GM18868 (cell line): ENCODE data around the gene LOXHD1.

ENCODE experiments used
- ATAC-seq: cut with Tn5 transposase; IDR thresholded peaks from one replicate; pipeline ENCODE4 v1.9.1; 2021; ENCODE audit warnings: mild to moderate bottlenecking, moderate library complexity; ENCODE audit not compliant: unreplicated experiment

Gene LOXHD1

DNA sequence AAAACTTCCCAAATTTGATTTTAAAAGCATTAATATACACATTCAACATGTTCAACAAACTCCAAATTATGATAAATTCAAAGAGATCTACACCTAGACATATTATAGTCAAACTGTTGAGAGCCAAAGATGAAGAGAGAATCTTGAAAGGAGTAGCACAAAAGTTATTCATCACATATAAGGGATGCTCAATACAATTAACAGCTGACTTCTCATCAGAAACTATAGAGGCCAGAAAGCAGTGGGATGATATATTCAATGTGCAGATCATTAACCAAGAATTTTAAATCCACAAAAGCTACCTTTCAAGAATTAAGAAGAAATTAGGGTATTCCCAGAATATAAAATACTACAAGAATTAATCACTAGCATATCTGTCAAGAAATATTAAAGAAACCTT, 75.4 kb downstream of the LOXHD1 start:
- no peak for ATAC-seq

DNA sequence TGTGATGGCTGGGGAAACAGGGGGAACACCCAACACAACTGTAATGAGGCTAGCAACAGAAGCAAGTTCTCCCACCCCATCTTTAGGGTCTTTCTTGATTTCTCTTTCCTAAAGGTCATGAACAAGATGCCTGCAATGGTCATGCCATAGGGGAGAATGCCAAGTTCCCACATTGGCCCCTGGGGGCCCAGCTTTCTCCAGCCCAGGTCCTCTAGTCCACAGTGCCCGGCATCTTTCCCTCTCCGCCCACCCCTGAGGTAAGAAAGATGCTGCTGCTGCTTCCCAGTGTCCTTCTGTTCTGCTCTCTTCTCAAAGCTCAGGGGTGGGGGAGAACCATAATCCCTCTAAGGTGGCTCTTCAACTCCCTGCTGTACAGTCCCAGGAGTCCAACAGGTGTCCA, 78.0 kb downstream of the LOXHD1 start:
- ATAC-seq: no peak

DNA sequence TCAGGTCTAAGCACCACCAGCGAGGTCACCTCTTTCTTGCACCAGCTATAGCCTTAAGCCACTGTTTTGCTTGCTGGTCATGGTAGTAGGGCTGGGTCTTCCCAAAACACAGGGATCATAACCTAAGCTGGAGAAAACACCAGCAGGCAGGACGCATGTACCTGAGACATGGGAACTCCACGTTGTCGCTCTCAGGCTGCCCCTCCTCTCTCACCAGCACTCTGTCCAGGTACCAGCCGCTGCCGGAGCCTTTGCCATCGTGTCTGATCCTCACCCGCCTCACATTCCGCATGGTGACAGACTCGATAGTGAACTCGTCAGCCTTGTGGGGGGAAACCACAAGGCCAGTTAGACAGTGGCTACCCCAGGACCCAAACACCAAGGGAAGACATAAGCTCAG, 79.5 kb downstream of the LOXHD1 start:
- no peak for ATAC-seq

DNA sequence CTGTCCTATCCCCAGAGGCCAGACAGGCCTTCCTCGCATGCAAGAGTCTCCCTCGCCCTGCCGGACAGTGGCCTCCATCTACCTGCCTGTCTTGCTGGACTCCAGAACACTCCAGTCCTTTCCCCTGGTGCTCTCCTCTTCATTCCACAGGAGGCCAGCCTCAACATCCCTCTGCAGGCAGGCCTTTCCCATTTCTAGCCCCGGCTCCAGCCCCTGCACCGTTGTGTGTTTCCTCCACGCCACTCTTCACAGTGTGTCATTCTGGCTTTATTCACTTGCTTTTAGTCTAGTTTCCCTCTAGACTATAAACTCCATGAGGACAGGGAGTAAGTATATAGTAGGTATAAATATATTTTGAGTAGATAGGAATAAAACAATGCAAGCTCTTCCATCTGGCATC, 81.2 kb downstream of the LOXHD1 start:
- no peak for ATAC-seq

DNA sequence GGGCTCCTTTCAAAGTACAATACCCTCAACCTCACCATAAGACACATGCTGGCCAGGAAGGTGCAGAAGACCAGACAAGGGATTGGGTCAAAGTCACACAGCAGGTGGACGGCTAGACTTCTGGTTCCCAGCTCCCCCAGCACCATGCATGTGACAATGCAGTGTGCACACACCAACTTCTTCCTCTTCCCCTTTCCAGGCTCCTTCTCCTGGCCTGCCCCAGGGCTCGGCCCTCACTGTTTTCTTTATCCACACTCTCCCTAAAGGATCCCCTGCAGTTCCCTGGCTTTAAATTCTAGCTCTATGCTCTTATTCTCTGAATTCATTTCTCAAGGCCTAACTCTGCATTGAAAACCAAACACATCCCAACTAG, 82.3 kb downstream of the LOXHD1 start:
- ATAC-seq: no peak

DNA sequence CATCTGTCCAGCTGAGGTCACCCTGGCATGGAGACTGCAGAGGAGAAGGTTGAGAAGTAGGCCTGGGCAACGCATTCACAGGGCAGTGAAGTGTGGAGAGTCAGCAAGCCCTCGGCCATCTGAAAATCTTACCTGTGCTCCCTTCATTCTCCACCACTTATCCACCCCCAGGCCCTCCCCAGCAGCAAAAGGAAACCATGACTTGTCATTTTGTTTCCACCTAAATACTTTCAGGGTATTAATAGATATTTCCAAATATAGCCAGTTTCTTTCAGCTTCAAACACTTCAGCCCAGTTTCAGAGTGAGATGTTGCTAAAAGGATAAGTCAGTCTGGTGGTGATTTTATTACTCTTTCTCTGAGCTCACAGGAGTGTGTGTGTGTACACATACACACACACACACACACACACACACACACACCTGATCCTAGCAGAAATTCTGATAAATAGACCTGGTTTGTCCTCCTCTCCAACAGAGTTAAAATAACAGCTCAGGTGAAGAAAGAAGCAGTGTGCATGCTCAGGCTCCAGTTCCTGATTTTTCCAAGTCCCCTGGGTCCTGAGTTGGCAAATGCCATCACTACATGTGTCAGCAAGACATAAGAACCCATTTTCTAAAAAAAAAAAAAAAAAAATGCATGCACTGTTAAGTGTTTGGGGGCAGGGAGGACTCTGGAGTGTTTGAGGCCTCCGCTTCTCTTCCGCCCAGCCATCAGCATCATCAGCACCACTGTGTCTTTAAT, 82.8 kb downstream of the LOXHD1 start:
- ATAC-seq: peak; percentile 70

DNA sequence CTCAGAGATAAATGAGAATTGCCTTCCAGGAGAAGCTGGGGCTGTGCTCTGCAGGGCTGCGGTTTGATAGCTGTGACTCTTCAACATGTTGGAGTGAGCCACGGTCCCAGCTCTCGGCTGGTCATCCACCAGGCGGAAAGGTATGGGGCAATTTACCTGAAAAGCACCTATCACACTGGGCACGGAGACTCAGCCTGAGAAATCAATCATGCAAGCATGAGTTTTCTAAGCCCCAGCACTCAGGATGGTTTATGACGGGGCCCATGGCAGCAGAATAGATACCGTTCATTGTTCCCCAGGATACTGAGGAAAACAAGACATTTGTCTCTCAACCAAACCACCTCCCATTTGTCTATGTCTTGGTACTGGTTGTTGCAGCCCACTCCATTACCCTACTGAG, 83.9 kb downstream of the LOXHD1 start:
- ATAC-seq: no peak

DNA sequence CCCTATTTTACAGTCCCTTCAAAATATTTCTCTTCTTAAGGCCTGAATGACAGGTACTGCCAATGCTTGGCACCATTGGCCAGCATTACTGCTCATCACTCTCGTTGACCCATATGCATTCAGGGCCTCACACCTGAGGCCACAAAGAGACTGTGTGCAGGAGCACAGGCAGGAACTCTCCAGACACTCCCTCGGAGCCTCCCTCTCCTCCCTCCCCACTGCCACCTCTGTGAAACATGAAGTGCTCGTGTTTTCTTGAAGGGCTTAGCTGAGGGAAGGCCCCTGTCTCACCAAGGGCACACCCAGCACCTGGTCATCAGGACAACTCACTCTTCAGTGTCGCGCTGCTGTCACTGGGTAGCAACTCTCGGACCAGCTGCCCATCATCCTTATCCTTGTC, 85.3 kb downstream of the LOXHD1 start:
- ATAC-seq: no peak

DNA sequence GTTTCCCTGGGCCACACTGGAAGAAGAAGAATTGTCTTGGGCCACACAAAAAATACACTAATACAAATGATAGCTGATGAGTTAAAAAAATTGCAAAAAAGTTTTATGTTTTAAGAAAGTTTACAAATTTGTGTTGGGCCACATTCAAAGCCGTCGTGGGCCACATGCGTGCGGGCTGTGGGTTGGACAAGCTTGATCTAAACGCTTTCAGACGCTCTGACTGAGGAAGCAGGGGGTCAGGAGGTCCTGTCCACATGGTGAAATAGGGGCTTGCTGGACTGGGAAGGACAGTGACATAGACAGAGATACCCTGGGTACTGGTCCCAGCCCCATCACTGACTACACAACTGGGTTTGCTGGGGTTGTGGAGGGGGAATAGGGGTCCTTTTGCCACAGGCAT, 86.4 kb downstream of the LOXHD1 start:
- ATAC-seq: no peak

DNA sequence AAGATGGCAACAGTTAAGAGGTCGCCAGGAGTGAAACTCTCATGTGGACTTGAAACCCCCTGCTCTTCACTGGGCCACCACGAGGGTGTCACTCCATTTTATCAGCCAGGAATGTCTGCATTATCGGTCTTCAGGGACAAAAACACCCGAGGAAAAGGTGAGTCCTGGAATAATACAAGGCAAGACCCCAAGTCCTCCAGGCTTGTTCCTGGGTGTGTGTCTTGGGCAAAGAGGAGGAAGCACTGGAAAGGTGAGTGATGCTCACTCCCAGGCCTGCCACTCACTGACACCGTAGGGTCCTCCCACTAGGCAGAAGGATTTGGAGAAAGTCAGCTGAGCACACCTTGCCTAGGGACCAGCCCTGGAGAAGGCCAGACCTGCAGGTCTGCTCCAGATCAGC, 86.9 kb downstream of the LOXHD1 start:
- ATAC-seq: no peak

DNA sequence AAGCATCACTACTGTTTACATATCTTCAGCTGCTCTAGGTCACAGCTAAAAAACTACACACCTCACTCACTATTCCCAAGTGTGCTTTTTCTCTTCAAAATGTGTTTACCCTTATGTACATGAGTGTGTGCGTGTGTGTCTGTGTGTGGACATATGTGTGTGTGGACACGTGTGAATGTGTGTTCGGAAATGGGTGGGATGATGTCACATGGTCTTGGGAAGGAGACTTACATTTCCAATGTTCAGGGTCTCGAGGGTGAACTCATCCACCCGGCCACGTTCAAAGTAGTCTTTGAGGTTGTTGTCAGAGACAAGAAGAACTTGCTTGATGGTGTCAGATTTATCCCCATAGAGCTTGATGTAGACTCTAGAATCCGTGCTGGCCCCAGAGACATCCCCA, 87.8 kb downstream of the LOXHD1 start:
- ATAC-seq: no peak

DNA sequence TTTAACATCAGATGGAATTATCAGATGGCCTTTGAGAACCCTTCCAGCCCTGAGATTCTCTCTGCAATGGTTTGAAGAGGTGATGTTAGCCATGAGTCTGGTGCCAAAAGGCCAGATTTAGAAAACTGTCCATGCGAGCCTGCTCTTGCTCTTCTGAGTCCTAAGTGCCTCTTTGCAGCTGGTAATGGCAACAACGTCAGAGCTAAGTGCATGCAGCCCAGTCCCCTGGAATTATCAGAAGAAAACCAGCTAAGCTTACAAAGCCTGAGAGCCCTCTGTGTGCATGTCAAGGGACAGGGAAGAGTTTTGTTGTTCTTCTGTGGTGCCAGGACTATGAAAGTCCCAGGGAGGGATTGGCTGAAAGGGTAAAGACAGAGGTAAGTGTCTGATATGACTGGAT, 89.8 kb downstream of the LOXHD1 start:
- ATAC-seq: no peak

DNA sequence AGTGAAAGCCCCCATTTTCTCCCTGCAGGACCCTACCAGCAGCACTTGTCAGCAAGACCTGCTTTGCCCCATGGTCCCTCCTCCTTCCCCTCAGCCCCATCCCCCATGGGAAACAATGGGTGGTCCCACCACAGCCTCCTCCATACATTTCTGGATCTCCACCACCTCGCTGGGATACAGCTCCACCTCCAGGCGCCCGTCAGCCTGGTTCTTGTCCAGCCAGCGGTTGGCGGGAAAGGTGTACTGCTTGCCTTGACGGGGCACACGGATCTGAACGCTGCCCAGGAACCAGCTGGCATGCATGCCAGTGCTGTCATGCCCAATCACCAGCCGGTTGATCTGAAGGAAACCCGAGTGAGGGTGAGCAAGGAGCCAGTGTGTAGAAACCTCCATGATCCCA, 90.9 kb downstream of the LOXHD1 start:
- no peak for ATAC-seq

DNA sequence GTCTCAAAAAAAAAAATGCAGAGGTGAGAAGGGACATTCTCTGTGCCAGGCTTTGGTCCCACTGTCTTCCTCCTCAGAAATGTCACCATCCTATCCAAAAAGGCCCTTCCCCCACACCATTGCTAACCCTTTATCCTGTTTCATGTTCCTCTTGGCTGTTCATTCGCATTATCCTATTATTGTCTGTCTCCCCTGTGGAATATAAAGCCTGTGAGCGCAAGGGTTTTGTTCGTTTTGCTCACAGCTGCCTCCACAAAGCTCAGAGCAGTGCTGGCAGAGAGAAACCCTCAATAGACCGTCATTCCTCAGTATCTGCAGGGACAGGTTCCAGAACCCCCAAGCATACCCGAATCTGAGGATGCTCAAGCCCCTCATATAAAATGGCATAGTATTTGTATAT, 91.8 kb downstream of the LOXHD1 start:
- ATAC-seq: no peak

DNA sequence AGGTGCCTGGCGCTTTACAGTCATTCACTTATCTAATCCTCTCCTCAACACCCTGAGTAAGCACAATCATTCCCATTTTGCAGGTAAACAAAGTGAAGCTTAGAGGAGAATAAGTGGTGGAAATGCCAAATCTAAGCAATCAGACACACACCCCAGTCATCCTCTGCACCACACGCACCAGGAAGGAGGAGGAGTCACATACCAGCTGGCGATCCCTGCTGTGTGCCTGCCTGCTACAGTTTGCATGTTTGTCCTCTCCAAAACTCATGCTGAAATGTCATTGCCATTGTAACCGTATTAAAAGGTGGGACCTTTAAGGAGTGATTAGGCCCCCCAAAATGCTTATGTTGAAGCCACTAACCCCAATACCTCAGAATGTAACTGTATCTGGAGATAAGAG, 93.7 kb downstream of the LOXHD1 start:
- no peak for ATAC-seq

DNA sequence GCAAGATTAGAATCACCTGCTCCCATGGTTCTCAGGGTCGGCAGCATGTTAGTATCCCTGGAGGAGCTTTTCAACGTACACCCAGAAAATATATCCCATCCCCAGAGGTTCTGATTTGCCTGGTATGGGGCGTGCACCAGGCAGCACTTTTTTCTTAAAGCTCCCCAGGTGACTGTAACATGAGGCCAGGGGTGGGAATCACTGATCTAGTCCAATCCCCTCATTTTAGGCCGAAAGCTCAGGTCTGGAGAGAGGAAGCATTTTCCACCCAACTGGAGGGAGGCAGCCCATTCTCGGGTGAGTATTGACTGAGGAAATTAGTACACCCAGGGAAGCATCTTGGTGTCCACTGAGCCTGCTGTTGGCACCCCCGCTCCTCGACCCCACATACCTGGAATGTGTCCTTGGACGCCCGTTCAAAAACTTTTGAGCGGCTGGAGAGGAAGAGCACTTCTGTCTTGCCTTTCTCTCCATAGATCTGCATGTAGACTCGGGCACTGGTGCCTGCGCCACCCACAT, 94.3 kb downstream of the LOXHD1 start:
- no peak for ATAC-seq

DNA sequence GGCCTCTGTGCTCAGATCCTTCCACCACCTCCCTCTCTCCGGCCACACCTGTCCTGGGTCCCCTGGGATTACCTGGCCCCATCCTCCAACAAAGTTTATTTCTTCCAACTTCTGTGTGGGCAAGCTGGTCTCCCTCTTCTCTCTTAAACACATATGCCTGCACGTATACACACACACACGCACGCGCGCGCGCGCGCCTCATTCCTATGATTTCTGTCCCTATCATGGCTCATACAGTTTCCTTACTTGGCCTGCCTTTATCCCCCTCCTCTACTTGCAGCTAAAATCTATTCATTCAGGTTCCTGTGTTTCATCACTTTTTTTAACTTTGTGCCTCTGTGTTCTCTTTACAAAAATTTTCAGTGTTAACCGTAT, 96.4 kb downstream of the LOXHD1 start:
- ATAC-seq: no peak

DNA sequence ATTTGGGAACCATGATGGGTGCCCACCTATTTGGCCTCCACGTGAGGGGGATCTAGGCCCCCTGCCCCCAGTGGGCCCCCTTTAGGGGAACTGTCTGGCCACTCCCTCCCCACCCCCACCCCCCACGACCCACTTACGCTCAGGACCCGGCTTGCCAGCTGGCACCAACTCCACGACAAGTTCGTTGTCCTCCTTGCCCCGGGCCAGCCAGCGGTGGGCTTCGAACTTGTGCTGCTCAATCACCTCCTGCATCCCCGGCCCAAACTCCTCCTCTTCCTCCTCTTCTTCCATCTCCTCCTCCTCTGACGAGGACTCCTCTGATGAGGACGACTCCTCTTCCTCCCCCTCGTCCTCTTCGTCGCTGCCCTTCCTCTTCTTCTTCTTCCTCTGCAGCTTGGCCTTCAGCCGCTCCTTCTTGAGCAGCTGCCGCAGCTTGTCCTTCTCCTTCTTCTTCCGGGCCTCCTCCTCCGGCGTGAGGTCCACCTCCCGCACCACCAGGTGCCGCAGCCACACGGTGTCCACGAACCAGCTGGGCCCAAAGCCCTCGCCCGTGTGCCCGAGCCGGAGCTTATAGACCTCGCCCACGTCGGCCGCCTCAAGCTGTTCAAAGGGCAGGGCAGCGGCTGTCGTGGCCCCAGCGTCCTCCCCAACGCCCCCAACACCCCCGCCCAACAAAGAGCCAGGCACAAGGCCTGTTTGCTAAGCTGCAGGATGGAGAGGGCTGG, 96.9 kb downstream of the LOXHD1 start:
- ATAC-seq: no peak

DNA sequence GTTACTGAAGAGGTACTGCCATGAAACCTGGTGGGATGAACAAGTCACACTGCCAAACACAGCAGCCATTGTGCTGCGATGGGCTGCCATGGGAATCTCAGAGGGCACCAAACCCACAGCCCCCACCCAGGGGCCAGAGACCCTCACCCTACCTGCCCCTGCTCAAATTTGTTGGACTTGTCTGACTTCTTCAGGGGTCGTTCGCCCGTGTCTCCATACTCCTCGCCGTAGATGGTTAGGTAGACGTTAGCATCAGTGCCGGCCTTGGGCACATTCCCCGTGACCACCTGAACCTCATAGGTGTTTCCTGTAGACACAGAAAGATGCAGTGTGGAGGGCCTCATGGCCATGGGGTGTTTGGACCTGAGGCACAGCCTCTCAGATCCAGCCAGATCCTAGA, 97.7 kb downstream of the LOXHD1 start:
- no peak for ATAC-seq

DNA sequence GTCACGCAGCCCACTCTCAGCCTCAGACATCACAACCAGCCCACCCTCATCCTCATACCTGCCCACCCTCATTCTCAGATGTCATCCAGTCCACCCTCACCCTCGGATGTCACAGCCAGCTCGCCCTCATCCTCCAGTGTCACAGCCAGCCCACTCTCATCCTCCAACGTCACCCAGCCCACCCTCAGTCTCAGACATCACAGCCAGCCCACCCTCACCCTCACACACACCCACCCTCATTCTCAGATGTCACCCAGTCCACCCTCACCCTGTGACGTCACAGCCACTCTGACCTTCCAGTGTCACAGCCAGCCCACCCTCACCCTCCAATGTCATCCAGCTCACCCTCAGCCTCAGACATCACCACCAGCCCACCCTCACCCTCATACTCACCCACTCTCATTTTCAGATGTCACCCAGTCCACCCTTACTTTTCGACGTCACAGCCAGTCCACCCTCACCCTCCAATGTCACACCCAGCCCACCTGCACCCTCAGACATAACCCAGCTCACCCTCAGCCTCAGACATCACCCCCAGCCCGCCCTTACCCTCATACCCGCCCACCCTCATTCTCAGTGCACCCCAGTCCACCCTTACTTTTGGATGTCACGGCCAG, 100.3 kb downstream of the LOXHD1 start:
- ATAC-seq: no peak

DNA sequence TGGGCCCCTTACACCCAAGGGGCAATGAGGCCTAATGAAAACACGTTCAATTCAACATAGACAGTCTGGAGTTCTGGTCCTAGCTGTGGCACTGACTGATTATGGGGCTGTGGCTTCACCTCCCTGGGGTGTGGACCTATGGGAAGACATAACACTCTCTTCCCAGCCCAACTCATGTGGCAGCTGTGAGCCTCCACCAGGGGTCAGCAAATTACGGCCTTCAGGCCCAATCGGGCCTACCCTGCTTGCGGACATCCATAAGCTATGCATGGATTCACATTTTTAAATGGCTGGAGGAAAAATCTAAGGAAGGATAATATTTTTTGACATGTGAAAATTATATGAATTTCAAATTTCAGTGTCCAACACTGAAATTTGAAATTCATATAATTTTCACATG, 101.3 kb downstream of the LOXHD1 start:
- ATAC-seq: no peak

DNA sequence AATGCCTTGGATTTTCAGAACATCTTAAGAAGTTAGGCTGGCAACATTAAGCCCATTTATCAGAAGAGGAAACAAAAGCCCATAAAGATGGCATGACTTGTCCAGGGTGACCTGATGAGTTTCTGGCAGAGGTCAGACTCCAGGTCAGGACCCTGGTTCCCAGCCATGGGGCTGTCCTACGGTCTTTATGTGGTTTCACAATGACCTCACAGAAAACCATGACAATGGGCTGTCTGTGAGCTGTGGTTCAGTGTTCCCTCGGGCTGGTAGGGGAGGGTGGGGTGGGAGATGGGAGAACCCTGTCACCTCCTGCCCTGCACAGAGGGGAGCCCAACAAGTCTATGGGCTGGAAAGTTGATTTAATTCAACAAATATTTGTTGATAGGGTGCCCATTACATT, 101.8 kb downstream of the LOXHD1 start:
- ATAC-seq: no peak
